ENCODE data around the gene TUSC7. TPM values are rescaled to one million over a fixed set of nuclear protein-coding genes. Genes with fewer than 3 reads are reported as not detected.

TUSC7 gene
- total and polyA plus RNA-seq, 2 of the 8 experiments (the other 6 are each of a cell fraction or from before 2014, with no cell fraction given): not detected

DNA sequence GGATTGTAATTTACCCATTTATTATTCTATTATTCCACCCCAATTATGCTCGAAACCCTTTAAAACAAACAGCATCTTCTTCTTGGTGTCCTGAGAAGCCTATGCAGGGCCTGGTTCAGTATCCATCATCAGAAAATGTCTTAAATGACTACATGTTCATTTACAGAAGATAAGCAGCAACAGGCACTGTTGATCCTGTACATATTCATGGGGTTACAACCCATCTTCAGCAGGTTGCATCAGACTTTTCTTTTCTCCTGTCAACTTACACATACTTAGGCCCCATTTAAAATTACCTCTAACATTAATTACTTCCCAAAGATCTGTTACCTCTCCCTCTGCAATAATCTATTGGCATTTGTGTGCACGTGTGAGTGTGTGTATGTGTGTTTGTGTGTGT lies 18.9 kb downstream of the TUSC7 start:
- Histone ChIP-seq H3K79me1 (ENCODE audit: low read depth, low read length) (no peaks in the 10 kb centered on the region), H4K8ac (ENCODE audit: extremely low read depth, insufficient read depth, low read length) (no peak overlapping the region), H3K14ac (ENCODE audit: insufficient read length) (no peak overlapping the region), H3K23ac (ENCODE audit: insufficient read length) (no peak overlapping the region), H3K4me1 (replicated peaks in 1 of 4; ENCODE audit: control insufficient read depth in 3 of 4, insufficient read depth in 4 of 4, low read length in 3 of 4) (no peaks in the 10 kb centered on the region), H3K79me2 (ENCODE audit: control insufficient read depth in 1 of 2, insufficient read depth in 2 of 2, low read length in 2 of 2) (no peaks in the 10 kb centered on the region), H2BK5ac (ENCODE audit: low read depth, low read length) (no peak overlapping the region), H4K5ac (ENCODE audit: insufficient read length, low read depth, low read length) (no peak overlapping the region), H2AFZ (ENCODE audit: low read length) (no peak overlapping the region), H3K56ac (replicated peaks; ENCODE audit: insufficient read length, low read depth, low read length) (no peak overlapping the region), H2AK5ac (ENCODE audit: low read depth, low read length) (no peak overlapping the region), H3K18ac (ENCODE audit: extremely low read depth, low read length) (no peak overlapping the region), H2BK12ac (ENCODE audit: low read depth, low read length) (no peak overlapping the region), H3K4me2 (ENCODE audit: insufficient read depth in 1 of 2, low read depth in 2 of 2, low read length in 2 of 2) (no peak overlapping the region), H3K9me3 (ENCODE audit: insufficient read depth in 2 of 2, low read depth in 1 of 2, low read length in 1 of 2) (no peaks in the 10 kb centered on the region), H3K23me2 (ENCODE audit: low read depth, low read length) (no peaks in the 10 kb centered on the region; the same call in 1 of the 2 replicates), H3K9ac (replicated peaks in 1 of 4; ENCODE audit: extremely low read depth in 1 of 4, low read depth in 3 of 4, low read length in 3 of 4) (no peak overlapping the region), H4K91ac (replicated peaks; ENCODE audit: insufficient read length, low read length) (no peak overlapping the region), H3K4me3 (ENCODE audit: extremely low read depth in 1 of 4, insufficient read depth in 2 of 4, low read depth in 3 of 4, low read length in 4 of 4) (no peak overlapping the region), H2BK120ac (replicated peaks; ENCODE audit: low read depth, low read length) (no peak overlapping the region), H3K4ac (replicated peaks; ENCODE audit: insufficient read length, low read depth, low read length) (no peak overlapping the region), H3K27me3 (replicated peaks in 1 of 4; ENCODE audit: control insufficient read depth in 3 of 4, extremely low read depth in 1 of 4, insufficient read depth in 3 of 4, low read length in 3 of 4) (no peaks in the 10 kb centered on the region), H2BK20ac (ENCODE audit: low read length) (no peak overlapping the region), H2BK15ac (ENCODE audit: low read length) (no peak overlapping the region), H4K20me1 (replicated peaks in 1 of 2; ENCODE audit: control insufficient read depth in 1 of 2, insufficient read depth in 2 of 2, low read length in 2 of 2) (no peaks in the 10 kb centered on the region), H3K27ac (ENCODE audit: low read depth, low read length) (no peak overlapping the region), H3K36me3 (ENCODE audit: control insufficient read depth in 2 of 4, insufficient read depth in 4 of 4, low read length in 3 of 4) (no peaks in the 10 kb centered on the region)
- DNase-seq (ENCODE audit: low read depth in 1 of 2, low spot score in 2 of 2) (no peak), FAIRE-seq (no peak)
- TF ChIP-seq EP300 (IDR thresholded peaks at IDR 0.05; ENCODE audit: borderline replicate concordance in 1 of 2, low read depth in 2 of 2, low read length in 2 of 2): no peak
- no peak for TF ChIP-seq SIX5 (IDR thresholded peaks at IDR 0.05; ENCODE audit: low read depth, low read length)
- no peak for TF ChIP-seq POU5F1 (IDR thresholded peaks at IDR 0.05; ENCODE audit: low read depth, low read length)
- TF ChIP-seq POLR2A (IDR thresholded peaks at IDR 0.05; ENCODE audit: control extremely low read depth in 1 of 2, low read depth in 2 of 2, low read length in 2 of 2): no peak
- TF ChIP-seq SP1 (IDR thresholded peaks at IDR 0.05; ENCODE audit: low read depth, low read length): no peak
- TF ChIP-seq CREB1 (IDR thresholded peaks at IDR 0.05): no peak
- TF ChIP-seq TBP (IDR thresholded peaks at IDR 0.05; ENCODE audit: low read depth, low read length): no peak
- no peak for TF ChIP-seq POLR2AphosphoS5 (IDR thresholded peaks at IDR 0.05; ENCODE audit: low read depth, low read length)
- no peak for TF ChIP-seq SUZ12 (IDR thresholded peaks at IDR 0.05; ENCODE audit: low read length)
- TF ChIP-seq RNF2 (IDR thresholded peaks at IDR 0.05; ENCODE audit: borderline replicate concordance, low read depth, low read length, missing control alignments, poor library complexity, severe bottlenecking): no peak
- no peak for TF ChIP-seq NRF1 (IDR thresholded peaks at IDR 0.05; ENCODE audit: low read depth, low read length)
- TF ChIP-seq SP4 (IDR thresholded peaks at IDR 0.05; ENCODE audit: low read length): no peak
- no peak for TF ChIP-seq BRCA1 (IDR thresholded peaks at IDR 0.05; ENCODE audit: low read depth, low read length)
- no peak for TF ChIP-seq MAFK (IDR thresholded peaks at IDR 0.05; ENCODE audit: low read depth, low read length)
- TF ChIP-seq JUND (IDR thresholded peaks at IDR 0.05; ENCODE audit: low read length): no peak
- ChIA-PET POLR2A (ENCODE audit: partially characterized antibody) (no interaction called here), CTCF (ENCODE audit: partially characterized antibody) (no interaction called here)
- WGBS, 2 experiments (ENCODE audit: extremely low coverage in 1 of 2, insufficient coverage in 1 of 2, insufficient read length in 1 of 2, insufficient replicate concordance in 2 of 2, low coverage in 1 of 2, low lambda C conversion rate in 2 of 2, missing lambda C conversion rate in 1 of 2): 92% methylated on average over 2 of the region's 2 CpGs; no CpG with 5 or more reads in 1 of the 2 experiments
